B cell (primary cell): ENCODE data around the gene SLC2A13. TPM values are rescaled to one million over a fixed set of nuclear protein-coding genes. Genes with fewer than 3 reads are reported as not detected.

Experiments
- ATAC-seq: fragments of 200-7000 bp; cut with Tn5 transposase; one replicate; pipeline ENCODE4 v1.10.0; 2021; ENCODE audit warnings: low read depth, mild to moderate bottlenecking, moderate number of reproducible peaks, moderate library complexity
- CTCF ChIA-PET: fragments of 350-600 bp; sonication (Branson Sonifier 250); formaldehyde crosslinking; loops from one replicate; lab custom pipeline; 2021; ENCODE audit warnings: antibody characterized with exemption, inconsistent platforms; lab: Charles Lee
- POLR2A ChIA-PET: fragments of 350-600 bp; sonication (Branson Sonifier 250); formaldehyde crosslinking; loops from one replicate; lab custom pipeline; 2021; ENCODE audit warnings: antibody characterized with exemption; lab: Charles Lee
- DNase-seq: peaks from one replicate; pipeline ENCODE4 v3.0.0; 2013
- H2AFZ ChIP-seq: 2 replicates; pipeline ENCODE4 v1.6.1; 2012; ENCODE audit warnings: mild to moderate bottlenecking, low read depth, low read length; ENCODE audit not compliant: insufficient read depth, poor library complexity, severe bottlenecking
- H3K27ac ChIP-seq, 2 donors: 1 replicate in 1 of 2; 2 replicates in 1 of 2; pipeline ENCODE4 v1.5.1; 2012 to 2013; ENCODE audit warnings: low read length in 2 of 2, mild to moderate bottlenecking in 2 of 2, moderate library complexity in 1 of 2
- H3K27me3 ChIP-seq, 4 experiments: fragments of 200-600 bp in 1 of 4; sonication (generic) in 1 of 4; replicated peaks in 1 of 4; 1 replicate in 2 of 4; 2 replicates in 2 of 4; pipeline versions ENCODE4 v1.6.1 to v1.7.0; 2013 to 2016; ENCODE audit warnings: low read length in 3 of 4, mild to moderate bottlenecking in 2 of 4, mixed read lengths in 1 of 4, moderate library complexity in 1 of 4; ENCODE audit not compliant: insufficient read depth in 4 of 4, control insufficient read depth in 3 of 4; ENCODE audit errors: control extremely low read depth in 1 of 4
- H3K36me3 ChIP-seq, 2 experiments: replicated peaks in 1 of 2; 1 replicate in 1 of 2; 2 replicates in 1 of 2; pipeline versions ENCODE4 v1.6.1 to v1.7.1; 2013; ENCODE audit warnings: low read length in 1 of 2; ENCODE audit not compliant: insufficient read depth in 2 of 2, control insufficient read depth in 1 of 2; ENCODE audit errors: control extremely low read depth in 1 of 2, extremely low read depth in 1 of 2
- H3K4me1 ChIP-seq, 2 donors: fragments of 200-600 bp in 1 of 2; sonication (generic) in 1 of 2; 1 replicate in 1 of 2; 2 replicates in 1 of 2; pipeline versions ENCODE4 v1.5.1 to v1.6.1; 2013 to 2017; ENCODE audit warnings: low read length in 2 of 2; ENCODE audit not compliant: control insufficient read depth in 2 of 2, insufficient read depth in 2 of 2
- H3K4me2 ChIP-seq: replicated peaks from 2 replicates; pipeline ENCODE3; 2012; ENCODE audit warnings: mild to moderate bottlenecking, low read depth, low read length; ENCODE audit not compliant: poor library complexity, severe bottlenecking
- H3K4me3 ChIP-seq, 5 experiments: fragments of 200-600 bp in 1 of 5; sonication (generic) in 1 of 5; 1 replicate in 3 of 5; 2 replicates in 2 of 5; pipeline versions ENCODE4 v1.5.1 to v1.7.0; 2011 to 2016; ENCODE audit warnings: low read length in 4 of 5, mild to moderate bottlenecking in 4 of 5, low read depth in 2 of 5, control low read depth in 1 of 5, moderate library complexity in 1 of 5; ENCODE audit not compliant: insufficient read depth in 1 of 5; ENCODE audit errors: control extremely low read depth in 1 of 5, extremely low read depth in 1 of 5
- H3K79me2 ChIP-seq: fragments of 200-600 bp; sonication (generic); one replicate; pipeline ENCODE4 v1.6.0; 2016; ENCODE audit warnings: low read length; ENCODE audit not compliant: control insufficient read depth, insufficient read depth
- H3K9ac ChIP-seq: fragments of 200-600 bp; sonication (generic); 2 replicates; pipeline ENCODE4 v1.6.1; 2017; ENCODE audit warnings: mild to moderate bottlenecking, low read length, moderate library complexity
- H3K9me3 ChIP-seq, 3 donors: one replicate each; pipeline versions ENCODE4 v1.6.1 to v1.7.1; 2013; ENCODE audit warnings: low read length in 2 of 3; ENCODE audit not compliant: control insufficient read depth in 2 of 3, insufficient read depth in 1 of 3; ENCODE audit errors: control extremely low read depth in 1 of 3
- H4K20me1 ChIP-seq: 2 replicates; pipeline ENCODE4 v1.6.0; 2012; ENCODE audit warnings: mild to moderate bottlenecking, low read length; ENCODE audit not compliant: insufficient read depth, control insufficient read depth, poor library complexity, severe bottlenecking
- H3K27ac Mint-ChIP-seq: one replicate; pipeline ENCODE4 v1.8.0; 2021; ENCODE audit warnings: mixed read lengths
- H3K27me3 Mint-ChIP-seq: one replicate; pipeline ENCODE4 v1.8.0; 2021; ENCODE audit warnings: mixed read lengths
- H3K4me1 Mint-ChIP-seq: one replicate; pipeline ENCODE4 v1.8.0; 2021; ENCODE audit warnings: mixed read lengths
- H3K4me3 Mint-ChIP-seq: one replicate; pipeline ENCODE4 v1.8.0; 2021; ENCODE audit warnings: mixed read lengths
- H3K9me3 Mint-ChIP-seq: one replicate; pipeline ENCODE4 v1.8.0; 2022; ENCODE audit warnings: mixed read lengths; ENCODE audit not compliant: insufficient read depth
- EZH2 ChIP-seq: IDR thresholded peaks from 2 replicates; pipeline ENCODE4 v1.6.1; 2012; ENCODE audit warnings: borderline replicate concordance, low read depth, mild to moderate bottlenecking, moderate library complexity, low read length; ENCODE audit not compliant: insufficient read depth, poor library complexity, severe bottlenecking
- WGBS: methylation state at CpG from one replicate; pipeline ENCODE4 v1.1.5; 2013; ENCODE audit warnings: missing lambda C conversion rate; ENCODE audit not compliant: insufficient coverage; 5-methylcytosine and 5-hydroxymethylcytosine counted together
- intact Hi-C: fragments of 100-400 bp; cut with micrococcal nuclease; formaldehyde crosslinking; loops from one replicate; pipeline ENCODE4 v1.10.0; 2022
- polyA plus RNA-seq: library from polyadenylated mRNA; depleted of rRNA; stranded (reverse); fragments of >200 nt; gene quantifications from 2 replicates; pipeline ENCODE4 v1.2.3, GENCODE V29; 2012
- total RNA-seq, 2 donors: library from RNA; stranded (reverse); fragments of 120-200 nt in 1 of 2; gene quantifications; 1 replicate in 1 of 2; 2 replicates in 1 of 2; pipeline versions ENCODE4 v1.2.3 to v1.2.4, GENCODE V29; 2013 to 2022
- TF ChIP-seq, protein P1 (sequence below): fragments of 200-600 bp; IDR thresholded peaks from one replicate; pipeline ENCODE4 v1.8.0; 2022; ENCODE audit warnings: antibody characterized with exemption, mild to moderate bottlenecking

SLC2A13 gene
- total and polyA plus RNA-seq, 2 donors (not counting 1 experiment from before 2014, with no cell fraction given): 2.1 to 8.6 TPM

GRCh38 chr12:39816671-39817185 is 289.2 kb downstream of the SLC2A13 start:
- CTCF ChIA-PET: interaction anchor here (0.7 kb wide), 1 partner anchor 227 kb away, joined by 3 read pairs; no protein-coding TSS in a partner anchor

GRCh38 chr12:39815746-39816145 is 290.1 kb downstream of the SLC2A13 start:
- no peak overlapping the region for H3K4me2 ChIP-seq
- H3K4me3 ChIP-seq: no peak overlapping the region
- DNase-seq (no peak), ATAC-seq (no peak)
- no peaks in the 10 kb centered on the region for H4K20me1 ChIP-seq
- H3K9ac ChIP-seq: no peak overlapping the region
- intact Hi-C loops: no loop called here
- Mint-ChIP-seq H3K27me3 (no peaks in the 10 kb centered on the region), H3K9me3 (no peaks in the 10 kb centered on the region), H3K4me3 (no peak overlapping the region), H3K27ac (no peak overlapping the region), H3K4me1 (no peaks in the 10 kb centered on the region)
- POLR2A ChIA-PET: no interaction called here
- no peaks in the 10 kb centered on the region for H3K79me2 ChIP-seq
- H3K36me3 ChIP-seq: no peaks in the 10 kb centered on the region
- no peak overlapping the region for H3K27ac ChIP-seq
- TF ChIP-seq EZH2: no peak
- TF ChIP-seq, protein P1, sequence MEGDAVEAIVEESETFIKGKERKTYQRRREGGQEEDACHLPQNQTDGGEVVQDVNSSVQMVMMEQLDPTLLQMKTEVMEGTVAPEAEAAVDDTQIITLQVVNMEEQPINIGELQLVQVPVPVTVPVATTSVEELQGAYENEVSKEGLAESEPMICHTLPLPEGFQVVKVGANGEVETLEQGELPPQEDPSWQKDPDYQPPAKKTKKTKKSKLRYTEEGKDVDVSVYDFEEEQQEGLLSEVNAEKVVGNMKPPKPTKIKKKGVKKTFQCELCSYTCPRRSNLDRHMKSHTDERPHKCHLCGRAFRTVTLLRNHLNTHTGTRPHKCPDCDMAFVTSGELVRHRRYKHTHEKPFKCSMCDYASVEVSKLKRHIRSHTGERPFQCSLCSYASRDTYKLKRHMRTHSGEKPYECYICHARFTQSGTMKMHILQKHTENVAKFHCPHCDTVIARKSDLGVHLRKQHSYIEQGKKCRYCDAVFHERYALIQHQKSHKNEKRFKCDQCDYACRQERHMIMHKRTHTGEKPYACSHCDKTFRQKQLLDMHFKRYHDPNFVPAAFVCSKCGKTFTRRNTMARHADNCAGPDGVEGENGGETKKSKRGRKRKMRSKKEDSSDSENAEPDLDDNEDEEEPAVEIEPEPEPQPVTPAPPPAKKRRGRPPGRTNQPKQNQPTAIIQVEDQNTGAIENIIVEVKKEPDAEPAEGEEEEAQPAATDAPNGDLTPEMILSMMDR: no peak
- H3K4me1 ChIP-seq: no peaks in the 10 kb centered on the region
- H3K9me3 ChIP-seq: peaks cover 0 to 4% (median 0%) of the 10 kb centered on the region in 3 donors
- no peak overlapping the region for H2AFZ ChIP-seq
- WGBS: no CpG with 5 or more reads among the region's 2 CpGs
- CTCF ChIA-PET: no interaction called here
- H3K27me3 ChIP-seq: no peaks in the 10 kb centered on the region

More at GRCh38 chr12:39816671-39817185, 289.2 kb downstream of the SLC2A13 start:
- Histone ChIP-seq H3K27ac (no peak overlapping the region), H3K4me3 (no peak overlapping the region), H3K4me2 (no peak overlapping the region), H4K20me1 (no peaks in the 10 kb centered on the region), H3K4me1 (no peaks in the 10 kb centered on the region), H3K36me3 (no peaks in the 10 kb centered on the region), H3K27me3 (no peaks in the 10 kb centered on the region), H3K79me2 (no peaks in the 10 kb centered on the region), H3K9me3 (peaks cover 0 to 4% (median 0%) of the 10 kb centered on the region in 3 donors), H3K9ac (no peak overlapping the region), H2AFZ (no peak overlapping the region)
- DNase-seq (no peak), ATAC-seq (no peak)
- Mint-ChIP-seq H3K4me3 (no peak overlapping the region), H3K27ac (no peak overlapping the region), H3K9me3 (no peaks in the 10 kb centered on the region), H3K27me3 (no peaks in the 10 kb centered on the region), H3K4me1 (no peaks in the 10 kb centered on the region)
- TF ChIP-seq EZH2: no peak
- TF ChIP-seq, protein P1: no peak
- intact Hi-C loops: no loop called here
- POLR2A ChIA-PET: no interaction called here
